PC-3 (cell line): ENCODE data around the gene RABGGTB.
"Not testable (repeated sequence)": the region's sequence is repeated elsewhere in the genome, so short reads cannot be mapped to it uniquely, and the experiment has no call there.

Experiments used
- CTCF ChIP-seq: fragments of 300-600 bp; sonication (generic); conservative IDR thresholded peaks from 2 replicates; pipeline ENCODE4 v1.5.1; 2017; ENCODE audit warnings: antibody characterized with exemption, low read depth, mild to moderate bottlenecking, low read length
- EZH2 ChIP-seq: fragments of 300-600 bp; sonication (generic); IDR thresholded peaks from one replicate; pipeline ENCODE4 v1.6.1; 2017; ENCODE audit warnings: antibody characterized with exemption, mild to moderate bottlenecking, low read length; ENCODE audit not compliant: unreplicated experiment
- EZH2phosphoT487 ChIP-seq: fragments of 300-600 bp; sonication (generic); IDR thresholded peaks from 2 replicates; pipeline ENCODE4 v1.6.1; 2018; ENCODE audit warnings: mild to moderate bottlenecking, antibody characterized with exemption, low read length, borderline replicate concordance

DNA sequence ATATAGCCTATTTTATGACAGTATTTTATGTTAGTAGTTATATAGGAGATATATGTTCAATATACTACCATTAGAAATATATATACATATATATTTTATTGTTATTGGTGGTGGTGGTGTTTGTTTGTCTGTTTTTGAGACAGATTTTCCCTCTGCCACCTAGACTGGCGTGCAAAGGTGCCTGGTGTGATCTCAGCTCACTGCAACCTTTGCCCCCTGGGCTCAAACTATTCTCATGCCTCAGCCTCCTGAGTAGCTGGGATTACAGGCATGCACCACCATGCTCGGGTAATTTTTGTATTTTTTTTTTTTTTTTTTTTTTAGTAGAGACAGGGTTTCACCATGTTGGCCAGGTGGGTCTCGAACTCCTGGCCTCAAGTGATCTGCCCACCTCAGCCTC, 24.1 kb downstream of the RABGGTB start:
- TF ChIP-seq CTCF, EZH2phosphoT487, EZH2: not testable (repeated sequence)
